GM18498 (cell line): ENCODE data around the gene ATP5F1C.
"Not testable (repeated sequence)": the region's sequence is repeated elsewhere in the genome, so short reads cannot be mapped to it uniquely, and the experiment has no call there.

Experiments used
- ATAC-seq: cut with Tn5 transposase; IDR thresholded peaks from one replicate; pipeline ENCODE4 v1.9.1; 2021; ENCODE audit warnings: mild to moderate bottlenecking, moderate library complexity; ENCODE audit not compliant: unreplicated experiment

The ATP5F1C gene

GRCh38 chr10:7787857-7788638, at the start of gene ATP5F1C, which contains the start of gene KIN:
ATP5F1C (plus strand) TSS chr10:7788177; CDS start chr10:7788208, 31 bp downstream.
KIN (minus strand) TSS chr10:7787993; CDS start chr10:7787933, 60 bp downstream.
- ATAC-seq = peak; percentile 96

GRCh38 chr10:7738536-7739407, 49.2 kb upstream of the ATP5F1C start:
- no peak for ATAC-seq

- ATAC-seq = no peak
Observed at GRCh38 chr10:7744307-7744706, 43.7 kb upstream of the ATP5F1C start.

DNA sequence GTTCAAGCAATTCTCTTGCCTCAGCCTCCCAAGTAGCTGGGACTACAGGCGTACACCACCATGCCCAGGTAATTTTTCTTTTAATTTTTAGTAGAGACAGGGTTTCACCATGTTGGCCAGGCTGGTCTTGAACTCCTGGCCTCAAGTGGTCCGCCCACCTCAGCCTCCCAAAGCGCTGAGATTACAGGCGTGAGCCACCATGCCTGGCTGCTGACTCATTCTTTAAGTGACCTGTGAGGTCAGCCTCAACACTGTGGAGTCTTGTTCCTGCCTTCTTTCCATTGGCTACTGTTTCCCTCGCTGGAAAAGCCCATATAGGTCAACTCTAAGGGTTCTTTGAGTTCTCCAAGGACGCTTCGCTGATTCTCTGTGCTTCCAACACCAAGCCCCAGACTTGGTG, 39.3 kb upstream of the ATP5F1C start:
- ATAC-seq = not testable (repeated sequence)

GRCh38 chr10:7750222-7750621, 37.8 kb upstream of the ATP5F1C start:
- no peak for ATAC-seq

GRCh38 chr10:7752251-7752650, 35.7 kb upstream of the ATP5F1C start:
- no peak for ATAC-seq

DNA sequence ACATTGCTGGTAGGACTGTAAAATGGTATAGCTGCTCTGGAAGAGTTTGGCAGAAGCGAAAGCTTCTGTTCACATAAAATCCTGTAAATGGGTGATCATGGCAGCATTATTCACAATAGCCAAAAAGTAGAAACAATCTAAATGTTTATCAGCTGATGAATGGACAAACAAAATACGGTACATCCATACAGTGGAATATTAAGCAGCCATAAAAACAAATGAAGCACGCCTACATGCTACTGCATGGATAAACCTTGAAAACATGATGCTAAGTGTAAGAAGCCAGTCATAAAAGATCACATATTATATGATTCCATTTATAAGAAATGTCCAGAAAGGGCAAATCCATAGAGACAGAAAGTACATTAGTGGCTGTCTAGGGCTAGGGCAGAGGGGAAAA, 32.9 kb upstream of the ATP5F1C start:
- ATAC-seq = no peak

DNA sequence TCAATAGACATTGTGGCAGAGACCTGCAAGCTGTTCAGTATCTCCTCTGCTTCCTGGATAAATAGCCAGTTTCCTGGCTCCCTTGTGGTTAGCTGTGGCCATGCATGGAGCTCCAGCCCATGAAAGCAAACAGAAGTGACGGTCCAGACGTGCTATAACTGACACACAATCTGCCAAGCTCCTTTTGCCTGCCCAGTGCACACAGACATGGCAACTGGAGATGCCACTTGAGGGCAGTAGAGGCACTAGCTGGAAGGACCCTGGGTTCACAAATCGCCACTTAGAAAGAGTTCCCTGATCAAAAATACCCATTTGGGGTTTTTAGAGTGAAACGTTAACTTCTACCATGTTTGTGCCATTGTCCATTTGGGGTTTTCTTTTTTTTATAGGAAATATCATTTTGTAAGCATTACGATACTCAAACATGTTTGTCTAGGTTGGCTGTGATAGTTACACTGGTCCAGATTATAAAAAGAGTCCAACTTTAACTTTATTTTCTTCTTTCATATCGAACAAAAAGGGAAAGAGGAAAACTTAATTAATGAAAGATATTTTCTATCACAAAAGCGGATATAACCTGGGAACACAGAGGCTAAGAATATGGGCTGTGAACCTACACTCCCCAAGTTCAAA, 31.5 kb upstream of the ATP5F1C start:
- no peak for ATAC-seq

GRCh38 chr10:7763929-7764328, 24.0 kb upstream of the ATP5F1C start:
- no peak for ATAC-seq

GRCh38 chr10:7766241-7766640, 21.7 kb upstream of the ATP5F1C start:
- no peak for ATAC-seq

- no peak for ATAC-seq
Observed at GRCh38 chr10:7767209-7767608, 20.8 kb upstream of the ATP5F1C start.

DNA sequence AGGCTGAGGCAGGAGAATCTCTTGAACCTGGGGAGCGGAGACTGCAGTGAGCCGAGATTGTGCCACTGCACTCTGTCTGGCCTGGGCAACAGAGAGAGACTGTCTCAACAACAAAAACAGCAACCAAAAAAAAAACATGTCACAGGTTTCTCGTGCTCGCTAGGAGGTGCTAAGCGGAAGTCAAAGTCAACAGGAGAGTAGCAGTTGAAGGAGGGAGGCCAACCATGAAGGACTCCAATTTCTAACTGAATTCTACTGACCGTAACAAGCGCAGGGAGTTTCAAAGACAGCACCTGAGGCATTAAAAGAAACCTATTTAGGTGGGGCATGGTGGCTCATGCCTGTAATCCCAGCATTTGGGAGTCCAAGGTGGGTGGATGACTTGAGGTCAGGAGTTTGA, 19.6 kb upstream of the ATP5F1C start:
- ATAC-seq = no peak

- ATAC-seq = no peak
Observed at GRCh38 chr10:7773845-7774801, 13.9 kb upstream of the ATP5F1C start.

DNA sequence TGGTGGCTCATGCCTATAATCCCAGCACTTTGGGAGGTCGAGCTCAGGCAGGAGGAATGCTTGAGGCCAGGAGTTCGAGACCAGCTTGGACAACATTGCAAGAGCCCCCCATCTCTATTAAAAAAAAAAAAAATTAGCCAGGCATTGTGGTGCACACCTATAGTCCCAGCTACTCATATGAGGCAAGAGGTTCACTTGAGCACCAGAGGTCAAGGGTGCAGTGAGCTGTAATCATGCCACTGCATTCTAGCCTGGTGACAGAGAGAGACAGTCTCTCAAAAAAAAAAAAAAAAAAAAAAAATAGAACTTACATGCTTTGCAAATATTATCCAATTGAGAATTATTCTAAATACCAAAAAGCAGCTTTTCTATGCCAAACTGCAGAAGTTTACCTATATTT, 11.2 kb upstream of the ATP5F1C start:
- ATAC-seq = no peak

DNA sequence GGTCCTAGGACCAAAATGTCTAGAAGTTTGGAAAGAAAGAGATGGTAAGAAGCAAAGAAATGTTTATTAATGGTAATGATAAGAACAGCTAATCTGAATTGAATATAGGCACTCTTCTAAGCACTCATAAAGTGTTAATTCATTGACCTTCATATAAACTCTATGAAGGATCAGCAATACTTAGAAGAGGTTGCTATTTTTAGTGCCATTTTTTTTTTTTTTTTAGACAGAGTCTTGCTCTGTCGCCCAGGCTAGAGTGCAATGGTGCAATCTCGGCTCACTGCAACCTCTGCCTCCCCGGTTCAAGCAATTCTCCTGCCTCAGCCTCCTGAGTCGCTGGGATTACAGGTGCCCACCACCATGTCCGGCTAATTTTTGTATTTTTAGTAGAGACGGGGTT, 5.8 kb upstream of the ATP5F1C start:
- not testable (repeated sequence) for ATAC-seq

DNA sequence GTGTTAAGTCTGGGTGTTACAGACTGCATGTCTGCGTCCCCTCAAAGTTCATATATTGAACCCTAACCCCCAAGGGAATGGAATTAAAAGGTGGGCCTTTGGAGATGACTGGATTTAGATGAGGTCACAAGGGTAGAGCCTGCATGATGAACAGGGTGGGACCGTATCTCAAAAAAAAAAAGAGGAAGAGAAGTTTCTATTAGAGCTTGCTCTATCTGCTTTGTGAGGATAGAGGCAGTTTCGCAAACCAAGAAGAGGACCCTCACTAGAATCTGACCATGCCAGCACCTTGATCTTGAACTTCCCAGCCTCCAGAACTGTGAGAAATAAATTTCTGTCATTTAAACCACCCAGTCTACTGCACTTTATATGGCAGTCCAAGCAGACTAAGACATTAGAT, 1.5 kb upstream of the ATP5F1C start:
- no peak for ATAC-seq

DNA sequence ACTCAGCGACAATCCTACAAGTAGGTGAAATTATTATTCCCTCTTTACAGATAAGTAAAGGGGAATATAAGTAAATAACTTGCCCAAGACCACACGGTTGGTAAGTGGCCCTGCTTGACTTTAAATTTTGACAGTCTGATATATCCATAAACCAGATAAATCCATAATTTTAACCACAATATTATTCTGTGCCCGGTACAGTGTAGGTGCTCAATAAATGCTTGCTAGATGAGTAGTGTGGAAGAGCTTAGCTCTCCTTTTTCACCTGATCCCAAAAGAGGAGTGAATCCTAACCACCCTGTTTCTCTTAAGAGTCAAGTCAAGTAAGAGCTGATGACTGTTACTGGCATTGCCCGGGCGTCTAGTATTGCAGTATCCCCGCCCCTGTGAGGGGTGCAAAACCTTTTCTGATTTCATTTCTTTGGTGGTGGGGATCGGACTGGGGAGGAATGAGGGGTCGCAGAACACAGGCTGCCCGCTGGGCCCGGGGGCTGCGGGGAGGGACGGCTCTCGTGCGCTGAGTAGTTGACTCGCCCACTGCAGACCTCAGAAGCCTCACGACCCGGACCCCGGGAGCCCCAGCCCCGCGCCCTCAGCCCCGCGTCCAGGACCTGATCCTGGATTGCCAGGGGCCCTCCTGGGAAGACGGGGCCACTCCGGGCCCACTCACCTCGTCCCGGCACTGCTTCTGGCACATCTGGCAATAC, 674 bp upstream of the ATP5F1C start:
- ATAC-seq = peak; percentile 23

GRCh38 chr10:7788639-7789286, 786 bp downstream of the ATP5F1C start:
- peak; percentile 11 for ATAC-seq

- no peak for ATAC-seq
Observed at GRCh38 chr10:7789390-7789789, 1.4 kb downstream of the ATP5F1C start.
